K562 (cell line): ENCODE measurements around the gene MYL11. TPM values are rescaled to one million over a fixed set of nuclear protein-coding genes. Genes with fewer than 3 reads are reported as not detected.

Source experiments
- BCLAF1 ChIP-seq, 2 experiments: fragments of 450-650 bp in 1 of 2; IDR thresholded peaks; 2 replicates each; pipeline ENCODE4 v1.6.1; 2011 to 2017; ENCODE audit warnings: low read depth in 2 of 2, antibody characterized with exemption in 1 of 2, borderline replicate concordance in 1 of 2, low read length in 1 of 2, mild to moderate bottlenecking in 1 of 2, mixed read lengths in 1 of 2; ENCODE audit not compliant: control insufficient read depth in 1 of 2
- CREM ChIP-seq: IDR thresholded peaks from 2 replicates; pipeline ENCODE4 v1.6.1; 2014; ENCODE audit warnings: antibody characterized with exemption, low read depth
- ETV1 ChIP-seq: fragments of 450-650 bp; conservative IDR thresholded peaks from 2 replicates; pipeline ENCODE4 v1.6.1; 2016; ENCODE audit warnings: missing genetic modification characterization, control low read depth, low read depth, missing compliant biosample characterization
- FIP1L1 ChIP-seq: fragments of 200-400 bp; formaldehyde crosslinking; IDR thresholded peaks from 2 replicates; pipeline ENCODE4 v1.6.1; 2018; ENCODE audit warnings: mild to moderate bottlenecking, low read depth, low read length; ENCODE audit not compliant: poor library complexity, severe bottlenecking
- GATAD2B ChIP-seq: fragments of 450-650 bp; IDR thresholded peaks from 2 replicates; pipeline ENCODE4 v1.6.1; 2017; ENCODE audit warnings: mild to moderate bottlenecking, borderline replicate concordance
- ID3 ChIP-seq, 2 experiments: fragments of 250-450 bp in 1 of 2; fragments of 450-650 bp in 1 of 2; sonication (Bioruptor Pico) in 1 of 2; IDR thresholded peaks; 2 replicates each; pipeline versions ENCODE4 v1.6.1 to v1.8.0; 2016 to 2021; ENCODE audit warnings: mild to moderate bottlenecking in 2 of 2, moderate library complexity in 2 of 2, missing compliant biosample characterization in 1 of 2, missing genetic modification characterization in 1 of 2
- MLX ChIP-seq, 2 experiments: fragments of 450-650 bp in 1 of 2; sonication (generic) in 1 of 2; formaldehyde crosslinking; conservative IDR thresholded peaks; 2 replicates each; pipeline versions ENCODE4 v1.4.0 to v1.8.1; 2020 to 2022; ENCODE audit warnings: mild to moderate bottlenecking in 1 of 2, missing genetic modification reagents in 1 of 2
- MTA3 ChIP-seq: fragments of 450-650 bp; formaldehyde crosslinking; IDR thresholded peaks from 2 replicates; pipeline ENCODE4 v1.6.1; 2017; ENCODE audit warnings: mild to moderate bottlenecking, borderline replicate concordance
- NKRF ChIP-seq: fragments of 450-650 bp; IDR thresholded peaks from 2 replicates; pipeline ENCODE4 v1.6.1; 2016; ENCODE audit warnings: borderline replicate concordance
- PHF8 ChIP-seq: fragments of 200-600 bp; sonication (generic); IDR thresholded peaks from 2 replicates; pipeline ENCODE4 v1.6.1; 2012; ENCODE audit warnings: mixed run types, mild to moderate bottlenecking, inconsistent platforms, low read length, moderate library complexity, borderline replicate concordance
- PRPF4 ChIP-seq: fragments of 200-400 bp; formaldehyde crosslinking; IDR thresholded peaks from one replicate; pipeline ENCODE4 v1.6.1; 2017; ENCODE audit warnings: low read length, low read depth, mild to moderate bottlenecking; ENCODE audit not compliant: insufficient read depth, poor library complexity, severe bottlenecking
- RBM39 ChIP-seq: fragments of 200-400 bp; formaldehyde crosslinking; optimal IDR thresholded peaks from 2 replicates; pipeline ENCODE3; 2018; ENCODE audit warnings: low read depth, low read length
- SMARCA5 ChIP-seq: fragments of 450-650 bp; IDR thresholded peaks from 2 replicates; pipeline ENCODE4 v1.6.1; 2016
- TAF1 ChIP-seq: IDR thresholded peaks from 2 replicates; pipeline ENCODE4 v1.6.1; 2011; ENCODE audit warnings: mild to moderate bottlenecking, low read length, moderate library complexity; ENCODE audit not compliant: insufficient read depth, control insufficient read depth, severe bottlenecking; ENCODE audit errors: extremely low read depth
- TAF7 ChIP-seq: fragments of 450-650 bp; IDR thresholded peaks from 2 replicates; pipeline ENCODE4 v1.6.1; 2016; ENCODE audit warnings: missing genetic modification characterization, missing compliant biosample characterization
- TBL1XR1 ChIP-seq, 2 experiments: IDR thresholded peaks; 2 replicates each; pipeline ENCODE4 v1.6.1; 2012; ENCODE audit warnings: improper control_type of control experiment in 2 of 2, low read length in 2 of 2, mild to moderate bottlenecking in 1 of 2
- TCF3 ChIP-seq: sonication (generic); formaldehyde crosslinking; IDR thresholded peaks from 2 replicates; pipeline ENCODE4 v1.4.0; 2020; ENCODE audit warnings: mild to moderate bottlenecking, missing genetic modification reagents
- ZNF644 ChIP-seq: fragments of 200-800 bp; sonication (Bioruptor generic); IDR thresholded peaks from 2 replicates; pipeline ENCODE4 v1.6.1; 2016; ENCODE audit warnings: low read depth, missing genetic modification characterization, missing compliant biosample characterization
- polyA plus RNA-seq, 8 experiments: library from polyadenylated mRNA; depleted of rRNA in 4 of 8; stranded (reverse) in 5 of 8; unstranded in 3 of 8; fragments of >200 nt; fragmentation: Nextera tagmentation in 2 of 8; fragmentation: Illumina TruSeq in 1 of 8; extraction: Ambion mirVana in 2 of 8; extraction: Trizol in 1 of 8; gene quantifications; 2 replicates each; pipeline versions ENCODE4 v1.2.1 to v1.2.3, GENCODE V29; 2011 to 2014; ENCODE audit warnings: inconsistent platforms in 1 of 8, missing spikeins in 1 of 8
- total RNA-seq, 7 experiments: library from RNA; depleted of rRNA in 6 of 7; stranded (reverse); fragments of >200 nt in 6 of 7; fragmentation: Illumina TruSeq in 2 of 7; extraction: Trizol in 2 of 7; gene quantifications; 2 replicates each; pipeline versions ENCODE4 v1.2.1 to v1.2.3, GENCODE V29; 2011 to 2021; ENCODE audit warnings: low replicate concordance in 1 of 7

The MYL11 gene
- total and polyA plus RNA-seq, 9 of the 15 experiments (the other 6 are each of a cell fraction or from before 2014, with no cell fraction given): 0.31 to 1.5 (median 0.73) TPM; not detected in 4

- TF ChIP-seq TAF1: peak; percentile 55
- peak in 1 of 2 experiments; percentile 55; a peak in 1 of 4 replicates for TF ChIP-seq TBL1XR1 (IDR thresholded peaks at IDR 0.05; ENCODE audit: low read length in 2 of 2)
- no peak for TF ChIP-seq ETV1
- peak; percentile 60; the same call in 1 of the 2 replicates for TF ChIP-seq PHF8
- peak; percentile 14 for TF ChIP-seq PRPF4
- peak; percentile 16; the same call in 1 of the 2 replicates for TF ChIP-seq TCF3 (CRISPR knock-in tag)
- TF ChIP-seq RBM39: no peak
- peak; percentile 67; the same call in 1 of the 2 replicates for TF ChIP-seq CREM
- peak; percentile 78 for TF ChIP-seq MTA3
- TF ChIP-seq MLX (CRISPR knock-in tag; conservative IDR thresholded peaks at IDR 0.05): no peak
- TF ChIP-seq TAF7: no peak
- no peak for TF ChIP-seq ID3 (CRISPR knock-in tag; IDR thresholded peaks at IDR 0.05)
- TF ChIP-seq ID3 (tag; IDR thresholded peaks at IDR 0.05): peak; percentile 74; the same call in 1 of the 2 replicates
- peak; percentile 67 for TF ChIP-seq FIP1L1
- peak; percentile 97 for TF ChIP-seq GATAD2B
- peak; percentile 28; the same call in 1 of the 2 replicates for TF ChIP-seq NKRF
- TF ChIP-seq BCLAF1 (IDR thresholded peaks at IDR 0.05; ENCODE audit: borderline replicate concordance in 1 of 2, control insufficient read depth in 1 of 2, low read depth in 2 of 2, low read length in 1 of 2): no peak
- TF ChIP-seq SMARCA5: no peak
- no peak for TF ChIP-seq ZNF644
Observed at GRCh38 chr16:30395155-30395991, 20.8 kb downstream of the MYL11 start, which contains the start of gene ZNF48 (continued).
